Liver (tissue), 9 donors: ENCODE data around the gene SLX1A. TPM values are rescaled to one million over a fixed set of nuclear protein-coding genes. Genes with fewer than 3 reads are reported as not detected.

Experiments used
- DNase-seq: peaks from one replicate; pipeline ENCODE4 v3.0.0-alpha.2; 2017; ENCODE audit warnings: low spot score
- H3K27ac ChIP-seq, 2 donors: one replicate each; pipeline ENCODE4 v1.7.0; 2013; ENCODE audit warnings: inconsistent platforms in 2 of 2, low read length in 2 of 2, control low read depth in 1 of 2, low read depth in 1 of 2, mild to moderate bottlenecking in 1 of 2
- H3K27me3 ChIP-seq, 4 donors: one replicate each; pipeline versions ENCODE4 v1.6.1 to v1.7.0; 2013; ENCODE audit warnings: low read length in 3 of 4, inconsistent platforms in 1 of 4, mild to moderate bottlenecking in 1 of 4, moderate library complexity in 1 of 4; ENCODE audit not compliant: control insufficient read depth in 4 of 4, insufficient read depth in 4 of 4
- H3K36me3 ChIP-seq, 4 donors: one replicate each; pipeline versions ENCODE4 v1.6.1 to v1.7.0; 2013; ENCODE audit warnings: low read length in 3 of 4, mild to moderate bottlenecking in 3 of 4, low read depth in 1 of 4, moderate library complexity in 1 of 4; ENCODE audit not compliant: control insufficient read depth in 4 of 4, insufficient read depth in 3 of 4
- H3K4me1 ChIP-seq, 4 donors: one replicate each; pipeline versions ENCODE4 v1.6.1 to v1.7.0; 2013; ENCODE audit warnings: low read length in 3 of 4, mild to moderate bottlenecking in 3 of 4, moderate library complexity in 1 of 4; ENCODE audit not compliant: control insufficient read depth in 4 of 4, insufficient read depth in 4 of 4
- H3K4me3 ChIP-seq, 3 donors: one replicate each; pipeline versions ENCODE4 v1.6.1 to v1.7.0; 2013; ENCODE audit warnings: low read length in 3 of 3, control low read depth in 1 of 3, low read depth in 1 of 3, mild to moderate bottlenecking in 1 of 3
- H3K9ac ChIP-seq, 2 donors: one replicate each; pipeline ENCODE4 v1.7.0; 2013; ENCODE audit warnings: low read length in 2 of 2, mild to moderate bottlenecking in 2 of 2, moderate library complexity in 2 of 2, control low read depth in 1 of 2, low read depth in 1 of 2
- H3K9me3 ChIP-seq, 4 donors: one replicate each; pipeline versions ENCODE4 v1.6.1 to v1.7.0; 2013; ENCODE audit warnings: low read length in 3 of 4; ENCODE audit not compliant: control insufficient read depth in 4 of 4
- EGR1 ChIP-seq, 2 donors: IDR thresholded peaks; 2 replicates each; pipeline ENCODE4 v1.6.1; 2016 to 2018; ENCODE audit warnings: antibody characterized with exemption in 2 of 2, low read depth in 2 of 2
- FOXA2 ChIP-seq: IDR thresholded peaks from 2 replicates; pipeline ENCODE4 v1.6.1; 2016; ENCODE audit warnings: antibody characterized with exemption
- GABPA ChIP-seq, 2 donors: IDR thresholded peaks in 1 of 2; conservative IDR thresholded peaks in 1 of 2; 2 replicates each; pipeline ENCODE4 v1.6.1; 2016; ENCODE audit warnings: antibody characterized with exemption in 2 of 2, mild to moderate bottlenecking in 1 of 2, moderate library complexity in 1 of 2
- HNF4A ChIP-seq, 2 donors: conservative IDR thresholded peaks; 2 replicates each; pipeline ENCODE4 v1.6.1; 2016; ENCODE audit warnings: antibody characterized with exemption in 2 of 2, mild to moderate bottlenecking in 2 of 2
- NR2F2 ChIP-seq: IDR thresholded peaks from 2 replicates; pipeline ENCODE4 v1.6.1; 2016; ENCODE audit warnings: antibody characterized with exemption
- RAD21 ChIP-seq, 2 donors: IDR thresholded peaks; 2 replicates each; pipeline ENCODE4 v1.6.1; 2016; ENCODE audit warnings: antibody characterized with exemption in 2 of 2, mild to moderate bottlenecking in 2 of 2
- SP1 ChIP-seq: IDR thresholded peaks from 2 replicates; pipeline ENCODE4 v1.6.1; 2018; ENCODE audit warnings: antibody characterized with exemption, mild to moderate bottlenecking
- WGBS: extraction: QIAGEN DNeasy Blood & Tissue Kit; methylation state at CpG from one replicate; pipeline ENCODE4 v1.1.7; 2013; 5-methylcytosine and 5-hydroxymethylcytosine counted together
- polyA plus RNA-seq, 2 donors: library from polyadenylated mRNA; stranded (reverse) in 1 of 2; unstranded in 1 of 2; fragments of 200-250 nt in 1 of 2; fragments of >200 nt in 1 of 2; fragmentation: Nextera tagmentation in 1 of 2; extraction: Ambion mirVana in 1 of 2; gene quantifications; one replicate each; pipeline versions ENCODE4 v1.2.1 to v1.2.3, GENCODE V29; 2013 to 2015
- total RNA-seq, 2 donors: library from RNA; depleted of rRNA; stranded (reverse); fragments of >200 nt; gene quantifications; one replicate each; pipeline ENCODE4 v1.2.3, GENCODE V29; 2014
- TF ChIP-seq, protein P1 (sequence below): IDR thresholded peaks from 2 replicates; pipeline ENCODE4 v1.6.1; 2016; ENCODE audit warnings: antibody characterized with exemption
- TF ChIP-seq, protein P2 (sequence below): IDR thresholded peaks from 2 replicates; pipeline ENCODE4 v1.6.1; 2016; ENCODE audit warnings: antibody characterized with exemption, mild to moderate bottlenecking
- TF ChIP-seq, protein P3 (sequence below): IDR thresholded peaks from 2 replicates; pipeline ENCODE4 v1.6.1; 2016; ENCODE audit warnings: antibody characterized with exemption
- TF ChIP-seq, protein P4 (sequence below): IDR thresholded peaks from 2 replicates; pipeline ENCODE4 v1.6.1; 2016; ENCODE audit warnings: antibody characterized with exemption
- donor health status: healthy.
- donor health status: healthy.
- donor health status: healthy.
- donor health status: healthy.
- donor health status: healthy.

SLX1A gene
- total and polyA plus RNA-seq, 4 donors = 37.1 to 55.2 (median 42.0) TPM

DNA sequence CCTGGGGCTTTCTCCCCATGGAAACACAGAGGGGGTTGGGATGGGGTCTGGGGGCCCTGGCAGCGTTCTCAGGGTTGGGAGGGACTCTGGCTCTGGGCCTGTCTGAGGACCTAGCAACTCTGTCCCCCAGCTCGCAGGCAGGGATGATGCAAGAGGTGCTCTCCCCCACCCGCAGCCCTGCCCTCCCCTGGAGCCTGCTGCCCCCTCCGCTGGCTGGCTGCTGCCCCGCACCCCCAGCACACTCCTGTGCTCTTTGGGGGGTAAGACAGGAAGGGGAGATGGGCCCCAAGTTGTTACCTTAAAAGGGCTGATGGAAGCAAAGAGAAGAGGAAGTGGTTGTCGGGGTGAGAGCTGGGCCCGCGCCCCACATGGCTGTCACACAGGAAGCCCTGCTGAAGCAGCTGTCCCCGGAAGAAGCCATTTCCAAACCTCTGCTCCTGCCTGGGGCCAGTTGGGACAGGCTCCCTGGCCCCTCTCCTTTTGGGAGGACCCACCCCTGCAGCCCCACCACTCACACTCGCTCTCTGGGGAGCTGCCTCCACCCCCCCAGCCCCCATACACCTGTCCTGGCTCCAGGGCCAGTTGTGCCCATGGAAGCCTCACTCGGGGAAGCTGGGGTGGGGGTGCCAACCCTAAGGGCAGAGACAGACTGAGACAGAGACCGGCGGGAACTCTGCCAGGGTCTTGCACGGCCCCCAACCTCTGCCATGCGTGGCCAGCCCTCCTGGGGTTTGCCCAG lies 7.8 kb upstream of the SLX1A start:
- peak overlapping the region; percentile 62 to 67 for H3K27ac ChIP-seq
- TF ChIP-seq SP1 (no peak), NR2F2 (no peak), GABPA (IDR thresholded peaks at IDR 0.05 in 1 of 2, conservative IDR thresholded peaks at IDR 0.05 in 1 of 2) (peak in 1 of 2 donors; percentile 27), RAD21 (IDR thresholded peaks at IDR 0.05) (no peak)
- peaks cover 0 to 2% (median 0%) of the 10 kb centered on the region in 4 donors for H3K36me3 ChIP-seq
- no peaks in the 10 kb centered on the region for H3K9me3 ChIP-seq
- H3K9ac ChIP-seq = no peak overlapping the region
- H3K4me3 ChIP-seq = peak overlapping the region in 1 of 3 donors; percentile 10
- no peaks in the 10 kb centered on the region for H3K27me3 ChIP-seq
- peaks cover 0 to 18% (median 2%) of the 10 kb centered on the region in 4 donors for H3K4me1 ChIP-seq
- no peak for DNase-seq
- WGBS = 79% methylated on average over 15 of the region's 15 CpGs

DNA sequence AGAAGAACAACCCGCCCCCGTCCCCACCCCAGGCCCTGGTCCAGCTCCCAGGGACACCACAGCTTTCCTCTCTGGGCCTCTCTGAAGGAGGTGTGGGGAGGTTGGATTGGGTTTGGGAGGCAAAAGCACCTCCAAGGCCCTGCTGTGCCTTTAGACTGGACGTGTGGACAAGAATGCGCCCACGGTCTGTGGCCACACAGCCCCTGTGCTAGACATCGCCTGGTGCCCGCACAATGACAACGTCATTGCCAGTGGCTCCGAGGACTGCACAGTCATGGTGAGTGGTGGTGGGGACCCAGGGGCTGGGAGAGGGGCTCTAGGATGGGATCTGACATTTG lies 7.3 kb upstream of the SLX1A start:
- peaks cover 0 to 18% (median 2%) of the 10 kb centered on the region in 4 donors for H3K4me1 ChIP-seq
- H3K9ac ChIP-seq = no peak overlapping the region
- 88% methylated on average over 9 of the region's 9 CpGs for WGBS

More for the DNA sequence above, 7.3 kb upstream of the SLX1A start:
- no peaks in the 10 kb centered on the region for H3K9me3 ChIP-seq
- H3K36me3 ChIP-seq = peaks cover 0 to 2% (median 0%) of the 10 kb centered on the region in 4 donors
- no peak overlapping the region for H3K4me3 ChIP-seq
- DNase-seq = no peak
- TF ChIP-seq HNF4A (conservative IDR thresholded peaks at IDR 0.05) = no peak
- TF ChIP-seq EGR1 (IDR thresholded peaks at IDR 0.05; ENCODE audit: low read depth in 2 of 2) = no peak
- TF ChIP-seq, protein P1, sequence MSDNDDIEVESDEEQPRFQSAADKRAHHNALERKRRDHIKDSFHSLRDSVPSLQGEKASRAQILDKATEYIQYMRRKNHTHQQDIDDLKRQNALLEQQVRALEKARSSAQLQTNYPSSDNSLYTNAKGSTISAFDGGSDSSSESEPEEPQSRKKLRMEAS = no peak
- TF ChIP-seq, protein P2, sequence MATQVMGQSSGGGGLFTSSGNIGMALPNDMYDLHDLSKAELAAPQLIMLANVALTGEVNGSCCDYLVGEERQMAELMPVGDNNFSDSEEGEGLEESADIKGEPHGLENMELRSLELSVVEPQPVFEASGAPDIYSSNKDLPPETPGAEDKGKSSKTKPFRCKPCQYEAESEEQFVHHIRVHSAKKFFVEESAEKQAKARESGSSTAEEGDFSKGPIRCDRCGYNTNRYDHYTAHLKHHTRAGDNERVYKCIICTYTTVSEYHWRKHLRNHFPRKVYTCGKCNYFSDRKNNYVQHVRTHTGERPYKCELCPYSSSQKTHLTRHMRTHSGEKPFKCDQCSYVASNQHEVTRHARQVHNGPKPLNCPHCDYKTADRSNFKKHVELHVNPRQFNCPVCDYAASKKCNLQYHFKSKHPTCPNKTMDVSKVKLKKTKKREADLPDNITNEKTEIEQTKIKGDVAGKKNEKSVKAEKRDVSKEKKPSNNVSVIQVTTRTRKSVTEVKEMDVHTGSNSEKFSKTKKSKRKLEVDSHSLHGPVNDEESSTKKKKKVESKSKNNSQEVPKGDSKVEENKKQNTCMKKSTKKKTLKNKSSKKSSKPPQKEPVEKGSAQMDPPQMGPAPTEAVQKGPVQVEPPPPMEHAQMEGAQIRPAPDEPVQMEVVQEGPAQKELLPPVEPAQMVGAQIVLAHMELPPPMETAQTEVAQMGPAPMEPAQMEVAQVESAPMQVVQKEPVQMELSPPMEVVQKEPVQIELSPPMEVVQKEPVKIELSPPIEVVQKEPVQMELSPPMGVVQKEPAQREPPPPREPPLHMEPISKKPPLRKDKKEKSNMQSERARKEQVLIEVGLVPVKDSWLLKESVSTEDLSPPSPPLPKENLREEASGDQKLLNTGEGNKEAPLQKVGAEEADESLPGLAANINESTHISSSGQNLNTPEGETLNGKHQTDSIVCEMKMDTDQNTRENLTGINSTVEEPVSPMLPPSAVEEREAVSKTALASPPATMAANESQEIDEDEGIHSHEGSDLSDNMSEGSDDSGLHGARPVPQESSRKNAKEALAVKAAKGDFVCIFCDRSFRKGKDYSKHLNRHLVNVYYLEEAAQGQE = no peak
- no peak for TF ChIP-seq FOXA2
- TF ChIP-seq, protein P3, sequence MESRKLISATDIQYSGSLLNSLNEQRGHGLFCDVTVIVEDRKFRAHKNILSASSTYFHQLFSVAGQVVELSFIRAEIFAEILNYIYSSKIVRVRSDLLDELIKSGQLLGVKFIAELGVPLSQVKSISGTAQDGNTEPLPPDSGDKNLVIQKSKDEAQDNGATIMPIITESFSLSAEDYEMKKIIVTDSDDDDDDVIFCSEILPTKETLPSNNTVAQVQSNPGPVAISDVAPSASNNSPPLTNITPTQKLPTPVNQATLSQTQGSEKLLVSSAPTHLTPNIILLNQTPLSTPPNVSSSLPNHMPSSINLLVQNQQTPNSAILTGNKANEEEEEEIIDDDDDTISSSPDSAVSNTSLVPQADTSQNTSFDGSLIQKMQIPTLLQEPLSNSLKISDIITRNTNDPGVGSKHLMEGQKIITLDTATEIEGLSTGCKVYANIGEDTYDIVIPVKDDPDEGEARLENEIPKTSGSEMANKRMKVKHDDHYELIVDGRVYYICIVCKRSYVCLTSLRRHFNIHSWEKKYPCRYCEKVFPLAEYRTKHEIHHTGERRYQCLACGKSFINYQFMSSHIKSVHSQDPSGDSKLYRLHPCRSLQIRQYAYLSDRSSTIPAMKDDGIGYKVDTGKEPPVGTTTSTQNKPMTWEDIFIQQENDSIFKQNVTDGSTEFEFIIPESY = no peak
- TF ChIP-seq, protein P4, sequence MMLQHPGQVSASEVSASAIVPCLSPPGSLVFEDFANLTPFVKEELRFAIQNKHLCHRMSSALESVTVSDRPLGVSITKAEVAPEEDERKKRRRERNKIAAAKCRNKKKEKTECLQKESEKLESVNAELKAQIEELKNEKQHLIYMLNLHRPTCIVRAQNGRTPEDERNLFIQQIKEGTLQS = no peak
- no peaks in the 10 kb centered on the region for H3K27me3 ChIP-seq
- H3K27ac ChIP-seq = peak overlapping the region in 1 of 2 donors; percentile 63
